WI38 (cell line): ENCODE results near the gene DCAF8L1.

Experiments used
- H3K4me3 ChIP-seq: 2 replicates; pipeline ENCODE4 v1.5.1; 2011; ENCODE audit warnings: low read depth, mild to moderate bottlenecking, control low read depth, low read length
- TF ChIP-seq, protein P1 (sequence below): IDR thresholded peaks from 2 replicates; pipeline ENCODE4 v1.5.1; 2012; ENCODE audit warnings: low read depth, mild to moderate bottlenecking, control low read depth, low read length

The DCAF8L1 gene

DNA sequence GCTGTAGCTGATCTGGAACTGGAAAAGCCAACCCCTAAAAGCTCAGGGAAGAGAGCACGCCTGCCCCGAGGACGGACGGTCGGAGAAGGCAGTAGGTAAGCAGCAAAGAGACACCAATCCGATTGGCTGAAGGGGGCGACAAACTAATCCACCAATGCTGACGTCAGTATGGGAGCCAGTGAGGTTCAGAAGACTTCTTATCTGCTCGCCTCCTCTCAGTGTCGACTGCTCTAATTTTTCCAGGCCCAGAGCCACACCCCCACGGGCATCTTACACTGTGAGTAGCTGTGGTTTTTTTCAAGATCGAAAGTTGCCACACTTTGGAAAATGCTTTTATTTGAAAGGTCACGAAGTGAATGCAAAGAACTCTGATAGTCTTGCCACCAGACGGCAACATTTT lies at the start of gene DCAF8L1:
Gene DCAF8L1 (minus strand): TSS at position 101 of the 400 bp plus-strand sequence. CDS start 115 bp downstream, outside the sequence.
- TF ChIP-seq, protein P1, sequence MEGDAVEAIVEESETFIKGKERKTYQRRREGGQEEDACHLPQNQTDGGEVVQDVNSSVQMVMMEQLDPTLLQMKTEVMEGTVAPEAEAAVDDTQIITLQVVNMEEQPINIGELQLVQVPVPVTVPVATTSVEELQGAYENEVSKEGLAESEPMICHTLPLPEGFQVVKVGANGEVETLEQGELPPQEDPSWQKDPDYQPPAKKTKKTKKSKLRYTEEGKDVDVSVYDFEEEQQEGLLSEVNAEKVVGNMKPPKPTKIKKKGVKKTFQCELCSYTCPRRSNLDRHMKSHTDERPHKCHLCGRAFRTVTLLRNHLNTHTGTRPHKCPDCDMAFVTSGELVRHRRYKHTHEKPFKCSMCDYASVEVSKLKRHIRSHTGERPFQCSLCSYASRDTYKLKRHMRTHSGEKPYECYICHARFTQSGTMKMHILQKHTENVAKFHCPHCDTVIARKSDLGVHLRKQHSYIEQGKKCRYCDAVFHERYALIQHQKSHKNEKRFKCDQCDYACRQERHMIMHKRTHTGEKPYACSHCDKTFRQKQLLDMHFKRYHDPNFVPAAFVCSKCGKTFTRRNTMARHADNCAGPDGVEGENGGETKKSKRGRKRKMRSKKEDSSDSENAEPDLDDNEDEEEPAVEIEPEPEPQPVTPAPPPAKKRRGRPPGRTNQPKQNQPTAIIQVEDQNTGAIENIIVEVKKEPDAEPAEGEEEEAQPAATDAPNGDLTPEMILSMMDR, result no peak
- no peak within 1 kb of the TSS for H3K4me3 ChIP-seq

DNA sequence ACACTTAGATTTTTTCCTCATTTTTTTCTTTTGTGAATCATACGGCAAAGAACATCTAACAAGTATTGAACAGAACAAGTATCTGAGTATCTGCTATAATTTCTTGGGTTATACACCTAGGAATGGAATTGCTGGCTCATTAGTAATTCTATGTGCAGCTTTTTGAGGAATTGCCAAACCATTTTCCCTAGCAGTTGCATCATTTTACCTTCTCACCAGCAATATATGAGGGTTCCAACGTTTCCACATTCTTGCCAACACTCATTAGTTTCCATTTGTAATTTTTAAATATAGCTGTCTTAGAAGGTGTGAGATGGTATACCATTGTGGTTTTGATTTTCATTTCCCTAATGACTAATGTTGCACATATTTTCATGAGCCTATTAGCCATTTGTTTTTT lies 41.1 kb upstream of the DCAF8L1 start:
- TF ChIP-seq, protein P1, result no peak
- no peak overlapping the region for H3K4me3 ChIP-seq

DNA sequence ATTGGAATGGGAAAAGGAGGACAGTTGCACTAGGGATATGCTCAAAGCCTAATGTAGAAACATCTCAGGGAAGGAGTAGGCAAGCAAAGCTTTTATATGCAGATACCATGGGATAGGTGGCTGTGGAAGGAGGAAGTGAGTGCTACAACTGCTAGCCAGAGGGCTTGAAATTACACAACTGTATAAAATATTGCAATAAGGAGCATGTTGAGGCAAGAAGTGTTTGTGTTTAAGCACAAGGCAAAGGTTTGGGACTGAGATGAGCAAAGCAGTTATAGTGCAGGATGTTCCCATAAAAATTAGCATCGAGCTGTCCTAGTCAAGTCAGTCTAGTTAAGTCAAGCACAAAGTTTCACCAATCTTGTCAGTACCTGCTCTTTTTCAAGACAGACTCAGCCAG lies 35.6 kb upstream of the DCAF8L1 start:
- no peak overlapping the region for H3K4me3 ChIP-seq
- TF ChIP-seq, protein P1, result no peak

DNA sequence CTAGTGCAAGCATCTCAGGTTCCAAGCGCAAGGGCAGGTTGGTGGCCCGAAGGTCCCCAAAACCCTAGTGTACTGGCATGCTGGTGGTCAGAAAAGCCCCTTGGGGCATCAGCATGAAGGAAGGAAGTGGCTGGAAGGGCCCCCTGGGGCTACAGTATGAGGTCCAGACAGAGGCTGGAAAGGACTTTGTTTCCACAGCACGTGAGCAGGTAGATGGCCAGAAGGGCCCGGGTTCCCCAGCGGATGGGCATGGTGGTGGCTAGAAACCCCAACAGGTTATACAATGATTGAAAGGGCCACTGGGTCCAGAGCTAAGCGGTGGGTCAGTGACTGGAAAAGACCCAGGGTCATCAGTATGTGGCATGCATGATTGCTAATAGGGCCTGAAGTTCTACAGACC lies 34.7 kb upstream of the DCAF8L1 start:
- H3K4me3 ChIP-seq, result no peak overlapping the region
- TF ChIP-seq, protein P1, result no peak

DNA sequence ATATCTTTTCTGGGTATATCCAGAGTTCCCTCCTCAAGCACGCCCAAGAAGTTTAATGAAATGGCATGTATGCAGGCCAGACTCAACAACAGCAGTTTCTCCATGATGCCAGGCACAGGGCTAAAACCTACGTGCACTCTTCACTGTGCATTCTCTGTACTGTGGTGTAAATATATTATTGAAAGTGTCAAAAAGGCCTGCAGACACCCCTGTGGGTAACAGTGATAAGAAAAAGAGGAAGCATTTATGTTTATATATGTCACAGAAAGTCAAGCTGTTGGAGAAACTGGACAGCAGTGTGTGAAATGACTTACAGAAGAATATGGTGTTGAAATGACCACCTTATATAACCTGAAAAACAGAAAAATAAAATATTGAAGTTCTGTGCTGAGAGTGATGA lies 29.6 kb upstream of the DCAF8L1 start:
- TF ChIP-seq, protein P1, result no peak
- H3K4me3 ChIP-seq, result no peak overlapping the region

DNA sequence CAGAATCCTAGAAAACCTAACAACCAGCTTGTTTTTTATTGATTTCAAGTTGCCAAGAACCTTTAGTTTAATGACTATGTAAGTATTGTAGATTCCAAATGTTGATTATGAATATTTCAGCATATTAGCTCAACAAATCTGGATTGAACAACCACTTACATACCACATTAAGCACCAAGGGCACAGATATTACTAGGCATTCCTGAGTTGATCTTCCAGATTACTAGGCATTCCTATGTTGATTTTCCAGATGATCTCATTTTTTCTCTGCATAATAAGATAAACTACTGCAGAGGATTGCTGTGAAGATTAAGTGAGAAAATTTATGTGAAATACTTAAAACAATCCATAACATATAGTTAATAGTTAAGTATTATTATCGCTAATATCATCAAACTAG lies 17.4 kb upstream of the DCAF8L1 start:
- TF ChIP-seq, protein P1, result no peak

DNA sequence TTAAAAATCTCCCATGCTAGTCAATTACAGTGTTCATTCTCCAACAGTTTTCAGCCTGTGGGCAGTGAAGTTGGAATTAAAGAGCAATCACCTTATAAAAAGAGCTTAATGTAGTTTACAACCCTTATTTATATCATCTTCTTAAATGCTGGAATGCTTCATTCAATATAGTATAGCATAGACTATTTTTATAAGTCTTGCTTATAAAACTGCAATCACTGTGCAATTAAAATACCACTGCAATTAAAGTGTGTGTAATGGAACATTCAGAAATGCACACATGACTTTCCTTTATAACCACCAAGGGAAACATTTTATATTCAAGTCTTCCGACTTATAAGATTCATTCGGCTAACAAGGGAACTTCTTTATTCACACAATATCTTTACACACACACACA lies 16.4 kb upstream of the DCAF8L1 start:
- TF ChIP-seq, protein P1, result no peak
- H3K4me3 ChIP-seq, result no peak overlapping the region

More for the DNA sequence above, 17.4 kb upstream of the DCAF8L1 start:
- H3K4me3 ChIP-seq, result no peak overlapping the region
